A673 (cell line): ENCODE results near the gene MAT2A. TPM values are rescaled to one million over a fixed set of nuclear protein-coding genes. Genes with fewer than 3 reads are reported as not detected.

Experiments
- BruUV-seq: library from RNA; stranded (reverse); fragments of 400-500 nt; replicated peaks from 2 replicates; lab custom pipeline; 2021; lab: Mats Ljungman, UMichigan
- CTCF ChIA-PET: fragments of 300-600 bp; sonication (Branson Sonifier 250); formaldehyde crosslinking; loops from one replicate; lab custom pipeline; 2022; ENCODE audit warnings: antibody characterized with exemption; lab: Charles Lee
- POLR2A ChIA-PET: fragments of 300-600 bp; sonication (Branson Sonifier 250); formaldehyde crosslinking; loops from one replicate; lab custom pipeline; 2022; ENCODE audit warnings: antibody characterized with exemption; ENCODE audit not compliant: low non-redundant PET; lab: Charles Lee
- DNase-seq: peaks from one replicate; pipeline ENCODE4 v3.0.0-alpha.2; 2015; ENCODE audit warnings: low spot score
- H3K27ac ChIP-seq: fragments of 200-600 bp; sonication (generic); 2 replicates; pipeline ENCODE4 v1.5.1; 2016; ENCODE audit warnings: mixed run types, low read depth, mild to moderate bottlenecking, mixed read lengths, antibody characterized with exemption, low read length; ENCODE audit not compliant: poor library complexity, severe bottlenecking
- H3K27me3 ChIP-seq: fragments of 200-600 bp; sonication (generic); replicated peaks from 2 replicates; pipeline ENCODE4 v1.6.1; 2017; ENCODE audit warnings: mixed run types, low read depth, mild to moderate bottlenecking, mixed read lengths, antibody characterized with exemption, low read length; ENCODE audit not compliant: insufficient read depth, poor library complexity
- H3K36me3 ChIP-seq: fragments of 200-600 bp; sonication (generic); 2 replicates; pipeline ENCODE4 v1.6.1; 2016; ENCODE audit warnings: mixed run types, mild to moderate bottlenecking, mixed read lengths, antibody characterized with exemption, low read length; ENCODE audit not compliant: insufficient read depth, poor library complexity, severe bottlenecking
- H3K4me1 ChIP-seq: fragments of 200-600 bp; sonication (generic); 2 replicates; pipeline ENCODE4 v1.6.1; 2017; ENCODE audit warnings: mixed run types, mild to moderate bottlenecking, mixed read lengths, antibody characterized with exemption, low read length; ENCODE audit not compliant: insufficient read depth, poor library complexity, severe bottlenecking
- H3K4me3 ChIP-seq: fragments of 200-600 bp; sonication (generic); 2 replicates; pipeline ENCODE4 v1.5.1; 2016; ENCODE audit warnings: low read depth, mixed run types, mild to moderate bottlenecking, mixed read lengths, low read length; ENCODE audit not compliant: poor library complexity, severe bottlenecking
- H3K9me3 ChIP-seq: fragments of 200-600 bp; sonication (generic); 2 replicates; pipeline ENCODE4 v1.6.1; 2016; ENCODE audit warnings: mixed run types, low read depth, mild to moderate bottlenecking, mixed read lengths, antibody characterized with exemption, low read length; ENCODE audit not compliant: poor library complexity, severe bottlenecking
- CTCF ChIP-seq: fragments of 300-800, 200-600 bp; sonication (generic); conservative IDR thresholded peaks from 2 replicates; pipeline ENCODE4 v1.5.1; 2017; ENCODE audit warnings: low read depth, mild to moderate bottlenecking, antibody characterized with exemption, low read length, moderate library complexity, mixed read lengths
- EZH2 ChIP-seq: fragments of 200-600 bp; sonication (generic); IDR thresholded peaks from 2 replicates; pipeline ENCODE4 v1.6.1; 2017; ENCODE audit warnings: borderline replicate concordance, low read depth, mild to moderate bottlenecking, mixed read lengths, antibody characterized with exemption, low read length; ENCODE audit not compliant: poor library complexity, severe bottlenecking
- intact Hi-C: fragments of 100-400 bp; cut with micrococcal nuclease; formaldehyde crosslinking; loops from one replicate; pipeline ENCODE4 v1.10.0; 2022; ENCODE audit not compliant: unreplicated experiment
- total RNA-seq: library from RNA; stranded (reverse); gene quantifications from 2 replicates; pipeline ENCODE4 v1.2.3, GENCODE V29; 2021

Gene MAT2A
- total RNA-seq, 1 experiment from 2014 or later: 408 TPM

- intact Hi-C loops: loop anchor here (10.0 kb wide), 2 partner anchors 225 to 485 kb away; partner anchors contain the start of gene TGOLN2
- CTCF ChIA-PET: interaction anchor here (0.6 kb wide), 1 partner anchor 136 kb away, joined by 3 read pairs; no protein-coding TSS in a partner anchor
- BruUV-seq: no TSS peak
Measured at GRCh38 chr2:85549826-85550225, 10.9 kb downstream of the MAT2A start.

DNA sequence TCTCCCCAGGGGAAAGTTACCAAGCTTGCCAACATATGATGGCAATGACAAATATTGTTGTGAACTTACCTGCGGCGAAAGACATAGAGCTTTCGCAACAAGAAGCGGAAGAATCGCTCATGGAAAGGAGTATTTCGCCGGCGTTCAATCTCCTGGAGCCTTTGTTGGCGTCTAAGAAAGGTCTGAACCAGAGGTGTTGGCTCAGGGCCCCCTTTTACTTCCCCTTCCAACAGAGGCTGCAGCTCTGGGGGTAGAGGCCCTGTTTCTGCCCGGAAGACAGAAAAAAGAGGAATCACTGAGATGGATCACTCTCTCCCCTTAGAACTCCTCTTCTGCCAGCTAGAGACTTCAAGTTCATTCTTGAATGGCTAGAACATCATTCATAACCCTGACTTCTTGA is 11.5 kb downstream of the MAT2A start:
- H3K27ac ChIP-seq: no peak overlapping the region
- no peak for DNase-seq
- ChIA-PET POLR2A (no interaction called here), CTCF (interaction anchor here (0.6 to 2.3 kb wide), 2 partner anchors 14 to 130 kb away, joined by 7 to 28 read pairs; partner anchors contain the start of gene SH2D6)
- H3K4me1 ChIP-seq: no peaks in the 10 kb centered on the region
- H3K27me3 ChIP-seq: no peaks in the 10 kb centered on the region
- H3K9me3 ChIP-seq: no peaks in the 10 kb centered on the region
- TF ChIP-seq CTCF (no peak), EZH2 (no peak)
- intact Hi-C loops: loop anchor here (10.0 kb wide), 1 partner anchor 486 kb away; no protein-coding TSS in a partner anchor
- peaks cover 63% of the 10 kb centered on the region for H3K36me3 ChIP-seq
- no TSS peak for BruUV-seq
- no peak overlapping the region for H3K4me3 ChIP-seq

More at GRCh38 chr2:85549826-85550225, 10.9 kb downstream of the MAT2A start:
- POLR2A ChIA-PET: interaction anchor here (1.0 kb wide), 1 partner anchor 130 kb away, joined by 9 read pairs; no protein-coding TSS in a partner anchor
- TF ChIP-seq EZH2 (no peak), CTCF (no peak)
- H3K27ac ChIP-seq: peak overlapping the region; percentile 32
- no peak for DNase-seq
- no peak overlapping the region for H3K4me3 ChIP-seq
- no peaks in the 10 kb centered on the region for H3K27me3 ChIP-seq
- H3K36me3 ChIP-seq: peaks cover 64% of the 10 kb centered on the region
- peaks cover under 1% of the 10 kb centered on the region for H3K4me1 ChIP-seq
- no peaks in the 10 kb centered on the region for H3K9me3 ChIP-seq

GRCh38 chr2:85551698-85552678 is 13.0 kb downstream of the MAT2A start:
- ChIA-PET POLR2A (interaction anchor here (0.6 to 0.9 kb wide), 2 partner anchors 13 to 96 kb away, joined by 4 to 5 read pairs; partner anchors contain the start of gene MAT2A), CTCF (interaction anchor here (0.6 to 2.3 kb wide), 7 partner anchors 9 to 251 kb away, joined by 3 to 28 read pairs (median 4); partner anchors contain the start of genes GGCX, MAT2A and SH2D6)
- intact Hi-C loops: loop anchor here (1.0 to 10.0 kb wide), 3 partner anchors 132 to 487 kb away; no protein-coding TSS in a partner anchor
- DNase-seq: peak; percentile 83
- no peaks in the 10 kb centered on the region for H3K4me1 ChIP-seq
- H3K27me3 ChIP-seq: no peaks in the 10 kb centered on the region
- BruUV-seq: no TSS peak
- TF ChIP-seq CTCF (peak; percentile 90), EZH2 (no peak)
- H3K36me3 ChIP-seq: peaks cover 62% of the 10 kb centered on the region
- H3K9me3 ChIP-seq: no peaks in the 10 kb centered on the region
- H3K4me3 ChIP-seq: no peak overlapping the region
- no peak overlapping the region for H3K27ac ChIP-seq
